ENCODE measurements around the gene DOCK7. TPM values are rescaled to one million over a fixed set of nuclear protein-coding genes. Genes with fewer than 3 reads are reported as not detected.

Gene DOCK7
- total RNA-seq, 1 experiment from 2014 or later, result 60.8 TPM

GRCh38 chr1:62588000-62588399 lies 100.2 kb downstream of the DOCK7 start:
- H3K4me3 ChIP-seq (ENCODE audit: low read depth, low read length, poor library complexity, severe bottlenecking), result no peak overlapping the region
- intact Hi-C loops (cut with micrococcal nuclease; ENCODE audit: unreplicated experiment), result no loop called here
- CTCF ChIA-PET, result no interaction called here
- no peaks in the 10 kb centered on the region for H3K36me3 ChIP-seq (ENCODE audit: insufficient read depth, low read length, poor library complexity, severe bottlenecking)
- TF ChIP-seq EZH2 (IDR thresholded peaks at IDR 0.05; ENCODE audit: borderline replicate concordance, low read depth, low read length, poor library complexity, severe bottlenecking) (no peak), CTCF (conservative IDR thresholded peaks at IDR 0.05; ENCODE audit: low read depth, low read length) (no peak)
- POLR2A ChIA-PET (ENCODE audit: low non-redundant PET), result no interaction called here
- no peaks in the 10 kb centered on the region for H3K9me3 ChIP-seq (ENCODE audit: low read depth, low read length, poor library complexity, severe bottlenecking)
- no peaks in the 10 kb centered on the region for H3K27me3 ChIP-seq (replicated peaks; ENCODE audit: insufficient read depth, low read depth, low read length, poor library complexity)
- H3K27ac ChIP-seq (ENCODE audit: low read depth, low read length, poor library complexity, severe bottlenecking), result no peak overlapping the region
- H3K4me1 ChIP-seq (ENCODE audit: insufficient read depth, low read length, poor library complexity, severe bottlenecking), result peaks cover 2% of the 10 kb centered on the region
- BruUV-seq (replicated peaks), result no TSS peak
- DNase-seq (ENCODE audit: low spot score), result no peak

DNA sequence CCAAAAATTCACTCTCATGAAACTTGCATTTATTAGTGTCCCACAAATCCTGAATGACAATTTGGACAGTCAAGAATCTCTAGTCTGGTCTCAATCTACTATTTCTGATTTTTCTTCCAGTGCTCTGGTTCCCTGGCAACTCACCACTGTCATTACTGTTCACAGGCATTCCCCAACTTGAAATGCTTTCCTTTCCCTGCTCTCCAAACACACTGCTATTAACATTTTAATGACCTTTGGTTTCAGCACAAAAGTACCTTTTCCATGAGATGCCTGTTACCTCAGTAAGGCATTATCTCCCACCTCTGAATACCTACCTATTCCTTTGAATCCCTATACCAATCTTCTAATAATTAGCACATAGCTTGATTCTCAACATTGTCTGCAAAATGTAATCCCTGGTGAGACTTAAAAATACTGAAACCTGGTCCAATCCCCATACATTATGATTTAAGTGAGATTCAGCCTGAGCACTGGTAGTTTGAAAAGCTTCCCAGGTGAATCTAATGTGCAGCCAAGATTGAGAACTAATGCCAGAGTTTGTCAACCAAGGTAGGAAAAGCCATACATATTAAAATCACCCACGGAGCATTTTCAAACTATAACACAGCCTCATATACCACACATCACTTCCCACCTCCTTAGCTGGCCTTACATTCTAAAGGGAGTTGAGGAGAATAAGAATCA lies 102.6 kb downstream of the DOCK7 start:
- no peak for DNase-seq (ENCODE audit: low spot score)
- no peaks in the 10 kb centered on the region for H3K27me3 ChIP-seq (replicated peaks; ENCODE audit: insufficient read depth, low read depth, low read length, poor library complexity)
- ChIA-PET POLR2A (ENCODE audit: low non-redundant PET) (no interaction called here), CTCF (no interaction called here)
- BruUV-seq (replicated peaks), result no TSS peak
- H3K4me1 ChIP-seq (ENCODE audit: insufficient read depth, low read length, poor library complexity, severe bottlenecking), result no peaks in the 10 kb centered on the region
- H3K36me3 ChIP-seq (ENCODE audit: insufficient read depth, low read length, poor library complexity, severe bottlenecking), result no peaks in the 10 kb centered on the region
- H3K9me3 ChIP-seq (ENCODE audit: low read depth, low read length, poor library complexity, severe bottlenecking), result no peaks in the 10 kb centered on the region
- intact Hi-C loops (cut with micrococcal nuclease; ENCODE audit: unreplicated experiment), result no loop called here
- no peak overlapping the region for H3K27ac ChIP-seq (ENCODE audit: low read depth, low read length, poor library complexity, severe bottlenecking)
- no peak overlapping the region for H3K4me3 ChIP-seq (ENCODE audit: low read depth, low read length, poor library complexity, severe bottlenecking)
- TF ChIP-seq CTCF (conservative IDR thresholded peaks at IDR 0.05; ENCODE audit: low read depth, low read length), result no peak

GRCh38 chr1:62573675-62574074 lies 114.5 kb downstream of the DOCK7 start:
- Histone ChIP-seq H3K4me3 (ENCODE audit: low read depth, low read length, poor library complexity, severe bottlenecking) (no peak overlapping the region), H3K4me1 (ENCODE audit: insufficient read depth, low read length, poor library complexity, severe bottlenecking) (no peaks in the 10 kb centered on the region), H3K27me3 (replicated peaks; ENCODE audit: insufficient read depth, low read depth, low read length, poor library complexity) (no peaks in the 10 kb centered on the region), H3K27ac (ENCODE audit: low read depth, low read length, poor library complexity, severe bottlenecking) (no peak overlapping the region), H3K9me3 (ENCODE audit: low read depth, low read length, poor library complexity, severe bottlenecking) (no peaks in the 10 kb centered on the region), H3K36me3 (ENCODE audit: insufficient read depth, low read length, poor library complexity, severe bottlenecking) (no peaks in the 10 kb centered on the region)
- ChIA-PET POLR2A (ENCODE audit: low non-redundant PET) (no interaction called here), CTCF (no interaction called here)
- intact Hi-C loops (cut with micrococcal nuclease; ENCODE audit: unreplicated experiment), result no loop called here
- DNase-seq (ENCODE audit: low spot score), result no peak
- TF ChIP-seq EZH2 (IDR thresholded peaks at IDR 0.05; ENCODE audit: borderline replicate concordance, low read depth, low read length, poor library complexity, severe bottlenecking) (no peak), CTCF (conservative IDR thresholded peaks at IDR 0.05; ENCODE audit: low read depth, low read length) (no peak)
- no TSS peak for BruUV-seq (replicated peaks)
